Islet of Langerhans (tissue), 1 donor: ENCODE data around the gene RPGR.

ENCODE experiments used
- FAIRE-seq: peaks from one replicate; lab custom pipeline; 2011; peaks lifted over from hg19 to GRCh38; lab: Jason Lieb, UNC

RPGR gene

DNA sequence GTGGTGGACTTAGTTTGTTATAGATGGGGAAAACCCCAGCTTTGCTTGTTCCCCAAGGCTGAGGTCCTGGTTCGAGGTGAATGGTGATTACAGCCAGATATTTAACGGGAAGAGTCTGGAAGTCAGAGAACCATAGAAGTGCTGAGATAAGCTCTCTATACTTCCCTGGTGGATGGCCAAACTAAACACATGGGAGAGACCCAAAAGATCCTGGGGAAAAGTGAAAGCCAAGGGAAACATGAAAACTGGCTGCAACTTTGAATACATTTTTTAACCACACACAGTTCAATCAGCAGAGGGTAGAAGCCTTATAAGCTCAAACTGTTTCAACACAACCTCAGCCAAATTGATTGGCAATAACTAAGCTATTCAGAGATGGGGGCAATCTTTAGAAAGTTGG lies 77.3 kb downstream of the RPGR start:
- no peak for FAIRE-seq

- FAIRE-seq, result no peak
Measured at GRCh38 chrX:38247051-38247450, 80.3 kb downstream of the RPGR start.

DNA sequence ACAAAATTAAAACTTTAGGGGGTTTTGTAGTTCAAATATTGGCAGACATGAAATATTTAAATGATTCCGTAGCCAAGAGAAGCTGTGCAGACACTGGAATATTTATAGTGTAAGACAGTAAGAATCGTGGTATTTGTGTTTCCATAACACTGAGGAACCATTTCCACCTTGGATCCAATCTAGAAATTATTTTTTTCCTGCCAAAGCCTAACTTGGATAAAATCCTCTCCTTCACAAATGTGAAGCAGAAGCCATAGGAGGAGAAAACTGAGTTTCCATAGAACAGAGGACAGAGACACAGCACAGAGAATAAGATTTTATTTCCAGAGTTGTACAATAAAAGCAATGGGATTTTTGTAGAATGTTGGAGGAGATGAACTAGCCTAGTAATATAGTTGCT lies 86.8 kb downstream of the RPGR start:
- no peak for FAIRE-seq

DNA sequence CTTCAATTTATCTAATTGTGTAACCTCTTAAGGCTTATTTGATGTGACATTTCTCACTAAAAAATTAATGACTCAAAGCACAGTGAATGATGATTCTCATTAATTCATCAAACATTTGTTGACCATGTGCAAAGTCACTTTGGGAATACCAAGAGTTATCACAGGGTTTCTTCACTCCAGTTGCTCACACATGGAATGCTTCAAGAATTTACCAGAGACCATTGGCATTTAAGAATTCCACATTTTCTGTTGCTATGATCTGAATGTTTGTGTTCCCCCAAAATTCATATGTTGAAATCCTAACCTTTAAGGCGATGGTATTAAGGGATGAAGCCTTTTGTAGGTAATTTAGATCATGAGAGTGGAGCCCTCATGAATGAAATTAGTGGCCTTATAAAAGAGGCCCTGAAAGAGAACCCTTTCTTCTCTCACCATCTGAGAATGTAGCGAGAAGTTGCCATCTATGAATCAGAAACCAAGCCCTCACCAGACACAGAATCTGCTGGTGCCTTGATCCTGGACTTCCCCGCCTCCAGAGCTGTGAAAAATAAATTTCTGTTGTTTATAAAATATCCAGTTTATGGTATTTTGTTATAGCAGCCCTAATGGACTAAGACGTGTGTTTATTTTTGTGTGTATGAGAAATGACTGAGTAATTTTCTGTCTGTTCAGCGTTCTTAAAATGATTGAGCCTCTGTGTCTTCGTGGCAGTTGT lies 90.3 kb downstream of the RPGR start:
- no peak for FAIRE-seq

- no peak for FAIRE-seq
Measured at GRCh38 chrX:38233891-38234667, 93.2 kb downstream of the RPGR start.

DNA sequence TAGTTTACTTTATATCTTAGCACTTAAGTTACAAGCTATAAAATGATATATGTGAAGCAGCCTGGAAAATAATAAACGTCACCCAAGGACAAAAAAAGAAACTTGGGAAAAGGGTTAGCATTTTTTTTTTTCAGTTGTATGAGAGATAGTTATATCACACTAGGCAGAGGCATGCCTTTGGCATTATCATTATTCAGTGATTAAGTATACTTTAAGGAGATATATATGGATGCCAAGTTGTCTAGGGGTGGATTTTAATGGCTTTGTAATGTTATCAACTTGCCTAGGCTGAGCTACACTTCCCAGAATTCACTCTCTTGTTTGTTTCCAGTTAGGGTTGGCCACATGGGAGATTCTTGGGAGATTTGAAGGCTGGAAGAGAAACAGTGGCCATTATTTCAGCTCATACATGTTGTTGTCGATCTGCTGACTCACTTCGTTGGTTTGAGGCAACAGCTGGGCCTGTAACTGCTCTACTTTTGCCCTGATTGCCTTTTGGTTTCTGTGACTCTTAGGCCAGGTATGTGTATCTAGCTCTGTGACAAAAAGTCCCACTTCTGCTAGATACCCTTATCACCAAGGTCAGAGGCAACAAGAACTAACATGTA lies 95.1 kb downstream of the RPGR start:
- no peak for FAIRE-seq

DNA sequence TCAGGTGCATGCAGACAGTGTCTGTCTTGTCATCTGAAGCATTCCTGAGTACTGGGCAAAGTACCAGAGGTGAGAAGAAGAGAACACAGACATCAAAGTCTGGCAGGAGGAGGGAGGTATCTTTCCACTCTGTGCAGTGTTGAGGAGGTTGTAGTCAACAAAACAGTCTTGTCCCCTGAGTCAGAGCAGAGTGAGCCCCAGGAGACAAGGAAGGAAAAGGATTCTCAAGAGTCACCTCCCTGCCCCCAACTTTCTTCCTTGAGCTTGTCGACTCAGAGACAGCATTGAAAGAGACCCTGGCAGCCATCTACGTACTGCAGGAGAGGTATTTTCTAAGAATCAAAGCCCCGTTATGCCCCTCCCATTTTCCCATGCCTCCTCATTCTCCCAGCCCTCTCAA lies 102.2 kb downstream of the RPGR start:
- FAIRE-seq, result no peak

- no peak for FAIRE-seq
Measured at GRCh38 chrX:38224160-38224559, 103.1 kb downstream of the RPGR start.

DNA sequence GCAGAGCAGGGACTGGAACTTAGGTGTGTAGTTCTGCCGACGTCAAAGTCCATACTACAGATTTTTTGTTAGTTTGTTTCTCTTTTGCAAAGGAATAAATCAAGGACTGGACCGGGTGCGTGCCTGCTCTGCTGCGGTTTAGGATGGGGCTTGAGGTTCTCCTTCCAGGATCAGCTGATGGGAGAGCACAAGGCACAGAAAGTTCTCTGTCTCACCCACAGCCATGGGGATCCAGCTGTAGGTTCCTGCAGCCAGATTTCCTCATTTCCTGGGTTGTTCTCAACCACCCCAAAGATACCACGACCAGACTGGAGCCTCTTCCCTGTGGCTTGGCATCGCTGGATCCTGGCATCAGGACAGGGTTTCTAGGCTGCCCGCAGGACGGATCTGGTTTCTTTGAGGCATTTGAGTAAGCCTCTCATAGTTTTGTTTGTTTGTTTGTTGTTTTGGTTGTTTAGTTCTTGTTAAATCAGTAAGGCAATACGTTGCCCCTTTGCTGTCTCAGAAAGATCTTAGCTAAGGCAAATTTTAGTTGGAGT lies 105.8 kb downstream of the RPGR start:
- no peak for FAIRE-seq

DNA sequence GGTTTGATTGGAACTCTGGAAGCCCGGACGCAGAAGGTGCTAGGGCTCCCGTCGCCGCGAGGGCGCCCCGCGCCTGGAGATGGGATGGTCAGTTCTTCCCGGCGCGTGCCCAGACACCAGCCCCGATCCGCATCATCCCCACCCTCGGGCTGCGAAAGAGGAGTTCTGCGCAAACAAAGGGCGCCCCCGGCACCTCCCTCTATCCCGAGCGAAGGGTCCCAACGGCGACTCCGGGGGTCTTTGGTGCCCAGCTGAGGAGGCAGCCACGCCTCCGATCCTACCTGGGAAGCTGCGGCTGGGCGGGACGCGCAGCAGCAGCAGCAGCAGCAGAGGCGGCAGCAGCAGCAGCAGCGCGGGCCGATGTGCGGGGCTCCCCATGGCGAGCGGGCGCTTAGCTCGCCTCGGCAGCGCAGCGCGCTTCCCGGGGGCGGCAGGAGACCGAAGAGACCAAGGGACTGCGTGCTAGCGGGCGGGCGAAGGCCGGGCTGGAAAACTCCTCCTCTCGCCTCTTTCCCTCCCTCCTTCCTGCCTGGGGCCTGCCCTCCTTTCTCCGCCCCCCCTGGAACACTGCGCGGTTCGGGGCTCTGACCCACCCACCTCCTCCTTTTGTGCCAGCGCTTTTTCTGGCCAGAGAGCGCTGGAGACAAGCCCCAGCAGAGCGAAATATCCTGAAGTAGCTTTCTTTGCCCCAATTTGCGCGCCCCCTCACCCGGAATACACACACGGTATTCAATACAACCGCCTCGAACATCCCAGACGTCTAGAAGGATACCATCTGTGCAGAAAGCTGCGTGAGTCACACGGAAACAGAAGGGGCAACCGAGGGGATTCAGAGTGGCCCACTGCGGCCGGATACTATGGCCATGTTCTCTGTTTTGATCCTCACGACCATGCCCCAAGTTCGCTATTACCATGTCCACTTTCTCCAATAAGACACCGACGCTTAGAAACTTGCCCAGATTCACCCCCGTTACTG lies 106.6 kb downstream of the RPGR start, which contains the start of gene SRPX:
SRPX (minus strand) TSS at position 457 of the 976 bp plus-strand sequence; CDS start at position 378, 79 bp downstream.
- FAIRE-seq, result no peak

- no peak for FAIRE-seq
Measured at GRCh38 chrX:38220024-38220414, 107.3 kb downstream of the RPGR start.
